ENCODE measurements around the gene TNP1.

TNP1 gene

DNA sequence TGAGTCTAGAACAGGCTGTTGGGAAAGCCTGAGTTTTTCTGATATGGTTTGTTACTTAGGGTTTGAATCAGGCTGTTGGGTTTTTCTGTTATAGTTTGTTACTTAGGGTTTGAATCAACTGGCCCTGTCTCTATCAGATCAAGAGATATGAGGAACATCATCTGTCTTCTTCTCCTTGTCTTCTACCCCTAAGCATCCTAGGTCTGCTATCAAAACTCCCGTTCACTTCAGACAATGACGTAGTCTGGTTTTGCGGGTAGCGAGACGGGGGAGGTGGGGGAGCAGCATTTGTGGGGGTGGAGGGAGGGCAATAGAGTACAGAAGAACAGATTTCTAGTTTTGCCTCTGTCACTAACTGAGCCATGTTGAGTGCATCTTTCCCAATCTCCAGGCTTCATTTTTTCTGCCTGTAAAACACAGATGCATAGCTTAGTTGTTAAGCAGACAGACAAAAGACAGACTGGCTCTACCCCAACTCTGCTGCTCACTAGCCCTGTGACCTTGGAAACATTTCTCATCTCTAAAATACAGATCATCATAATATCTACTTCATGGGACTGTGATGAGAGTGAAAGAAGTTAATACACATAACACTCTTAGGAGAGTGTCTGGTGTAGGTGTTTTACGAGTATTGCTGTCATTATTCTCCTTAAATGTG is 9.1 kb downstream of the TNP1 start:
- H3K27me3 Mint-ChIP-seq, result peaks cover 30% of the 10 kb centered on the region

GRCh38 chr2:216849987-216850386 is 9.9 kb downstream of the TNP1 start:
- Mint-ChIP-seq H3K4me3 (no peak overlapping the region), H3K4me1 (no peaks in the 10 kb centered on the region), H3K27me3 (peaks cover 30% of the 10 kb centered on the region), H3K9me3 (peaks cover 5% of the 10 kb centered on the region), H3K27ac (ENCODE audit: low read depth) (no peak overlapping the region), H3K36me3 (ENCODE audit: insufficient read depth) (no peaks in the 10 kb centered on the region)
- DNase-seq (ENCODE audit: low spot score in 2 of 2), result no peak
- no peak for ATAC-seq (replicated peaks; ENCODE audit: extremely low read depth, poor library complexity, severe bottlenecking)

More for the DNA sequence above, 9.1 kb downstream of the TNP1 start:
- ATAC-seq (replicated peaks; ENCODE audit: extremely low read depth, poor library complexity, severe bottlenecking) (no peak), DNase-seq (ENCODE audit: low spot score in 2 of 2) (no peak)
- H3K9me3 Mint-ChIP-seq, result peaks cover 5% of the 10 kb centered on the region
- H3K27ac Mint-ChIP-seq (ENCODE audit: low read depth), result no peak overlapping the region
- H3K4me3 Mint-ChIP-seq, result no peak overlapping the region
- H3K36me3 Mint-ChIP-seq (ENCODE audit: insufficient read depth), result no peaks in the 10 kb centered on the region
- no peaks in the 10 kb centered on the region for H3K4me1 Mint-ChIP-seq

- Mint-ChIP-seq H3K27me3 (peaks cover 38% of the 10 kb centered on the region), H3K27ac (ENCODE audit: low read depth) (no peak overlapping the region), H3K36me3 (ENCODE audit: insufficient read depth) (no peaks in the 10 kb centered on the region), H3K4me1 (no peaks in the 10 kb centered on the region), H3K9me3 (peaks cover 5% of the 10 kb centered on the region), H3K4me3 (no peak overlapping the region)
- no peak for ATAC-seq (replicated peaks; ENCODE audit: extremely low read depth, poor library complexity, severe bottlenecking)
- DNase-seq (ENCODE audit: low spot score in 2 of 2), result no peak
These were observed 14.4 kb downstream of the TNP1 start for GRCh38 chr2:216845426-216845825.

GRCh38 chr2:216842636-216843035 is 17.2 kb downstream of the TNP1 start:
- no peaks in the 10 kb centered on the region for H3K4me1 Mint-ChIP-seq
- DNase-seq (ENCODE audit: low spot score in 2 of 2), result no peak
- H3K27ac Mint-ChIP-seq (ENCODE audit: low read depth), result no peak overlapping the region
- H3K4me3 Mint-ChIP-seq, result no peak overlapping the region
- no peaks in the 10 kb centered on the region for H3K36me3 Mint-ChIP-seq (ENCODE audit: insufficient read depth)
- peaks cover 27% of the 10 kb centered on the region for H3K27me3 Mint-ChIP-seq
- ATAC-seq (replicated peaks; ENCODE audit: extremely low read depth, poor library complexity, severe bottlenecking), result no peak
- H3K9me3 Mint-ChIP-seq, result no peaks in the 10 kb centered on the region

DNA sequence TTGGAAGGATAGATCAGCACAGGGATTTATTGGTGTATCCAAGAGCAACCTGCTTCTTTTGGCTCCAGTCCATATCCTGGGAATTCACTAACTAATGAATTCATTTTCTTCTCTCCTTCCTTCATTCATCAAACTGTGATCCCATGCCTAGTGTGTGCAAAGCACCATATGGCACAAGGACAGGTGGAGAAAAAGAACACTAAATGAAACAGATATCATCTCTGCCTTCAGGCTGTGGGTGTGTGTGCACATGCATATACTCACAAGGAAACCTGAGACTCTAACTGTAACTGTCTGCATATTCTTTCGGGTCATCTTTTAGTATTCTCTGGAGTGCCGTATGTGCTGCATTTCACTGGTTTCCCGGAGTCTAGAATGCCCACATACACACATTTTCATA is 20.2 kb downstream of the TNP1 start:
- Mint-ChIP-seq H3K9me3 (no peaks in the 10 kb centered on the region), H3K4me1 (no peaks in the 10 kb centered on the region), H3K36me3 (ENCODE audit: insufficient read depth) (no peaks in the 10 kb centered on the region), H3K4me3 (no peak overlapping the region), H3K27me3 (peaks cover 30% of the 10 kb centered on the region), H3K27ac (ENCODE audit: low read depth) (no peak overlapping the region)
- DNase-seq (ENCODE audit: low spot score in 2 of 2), result no peak
- no peak for ATAC-seq (replicated peaks; ENCODE audit: extremely low read depth, poor library complexity, severe bottlenecking)

- ATAC-seq (replicated peaks; ENCODE audit: extremely low read depth, poor library complexity, severe bottlenecking) (no peak), DNase-seq (ENCODE audit: low spot score in 2 of 2) (no peak)
- H3K9me3 Mint-ChIP-seq, result no peaks in the 10 kb centered on the region
- peaks cover 28% of the 10 kb centered on the region for H3K27me3 Mint-ChIP-seq
- no peaks in the 10 kb centered on the region for H3K4me1 Mint-ChIP-seq
- no peak overlapping the region for H3K27ac Mint-ChIP-seq (ENCODE audit: low read depth)
- H3K36me3 Mint-ChIP-seq (ENCODE audit: insufficient read depth), result no peaks in the 10 kb centered on the region
- no peak overlapping the region for H3K4me3 Mint-ChIP-seq
These were observed 21.7 kb downstream of the TNP1 start for GRCh38 chr2:216838151-216838550.

DNA sequence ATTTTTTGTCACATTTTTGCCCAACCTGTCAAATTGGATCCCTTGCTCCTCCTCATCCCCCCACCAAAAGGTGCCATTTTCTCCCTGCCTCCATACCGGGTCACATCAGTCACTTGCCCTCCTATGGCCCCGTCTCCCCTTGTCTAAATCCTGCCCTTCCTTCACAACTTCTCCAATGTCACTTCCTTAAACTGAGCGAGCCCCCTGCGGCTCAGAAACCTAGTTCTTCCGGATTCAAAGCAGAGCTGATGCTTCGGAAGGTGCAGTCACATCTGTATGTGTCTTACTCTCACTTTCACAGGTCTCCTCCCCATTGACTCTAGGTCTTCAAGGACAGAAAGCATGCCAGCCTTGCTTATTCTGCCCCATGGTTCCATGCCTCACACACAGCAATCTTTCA is 22.1 kb downstream of the TNP1 start:
- DNase-seq (ENCODE audit: low spot score in 2 of 2) (no peak), ATAC-seq (replicated peaks; ENCODE audit: extremely low read depth, poor library complexity, severe bottlenecking) (no peak)
- H3K9me3 Mint-ChIP-seq, result no peaks in the 10 kb centered on the region
- no peak overlapping the region for H3K4me3 Mint-ChIP-seq
- H3K4me1 Mint-ChIP-seq, result no peaks in the 10 kb centered on the region
- no peaks in the 10 kb centered on the region for H3K36me3 Mint-ChIP-seq (ENCODE audit: insufficient read depth)
- H3K27ac Mint-ChIP-seq (ENCODE audit: low read depth), result no peak overlapping the region
- peaks cover 24% of the 10 kb centered on the region for H3K27me3 Mint-ChIP-seq

DNA sequence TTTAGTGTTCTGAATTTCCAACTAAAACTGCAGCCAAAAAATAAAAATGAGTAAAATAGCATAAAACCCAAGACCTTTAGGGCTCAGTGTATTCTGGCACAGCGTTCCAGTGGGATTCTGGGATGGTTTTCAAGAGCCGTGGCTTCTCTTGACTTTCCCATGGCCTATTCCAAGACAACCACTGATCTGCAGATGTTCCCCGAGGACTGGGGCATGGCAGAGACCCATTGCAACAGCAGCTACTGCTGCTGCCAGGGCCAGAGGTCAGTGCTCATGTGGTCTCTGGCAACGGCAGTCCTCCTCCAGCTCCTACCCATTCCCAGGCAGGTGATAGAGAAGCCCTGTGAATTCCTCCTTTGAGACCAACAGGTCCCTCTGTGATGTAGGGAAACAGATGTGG is 26.8 kb downstream of the TNP1 start:
- H3K27ac Mint-ChIP-seq (ENCODE audit: low read depth), result no peak overlapping the region
- no peak for DNase-seq (ENCODE audit: low spot score in 2 of 2)
- peaks cover 33% of the 10 kb centered on the region for H3K27me3 Mint-ChIP-seq
- no peak for ATAC-seq (replicated peaks; ENCODE audit: extremely low read depth, poor library complexity, severe bottlenecking)
- no peaks in the 10 kb centered on the region for H3K36me3 Mint-ChIP-seq (ENCODE audit: insufficient read depth)
- H3K4me3 Mint-ChIP-seq, result no peak overlapping the region
- no peaks in the 10 kb centered on the region for H3K4me1 Mint-ChIP-seq
- no peaks in the 10 kb centered on the region for H3K9me3 Mint-ChIP-seq

DNA sequence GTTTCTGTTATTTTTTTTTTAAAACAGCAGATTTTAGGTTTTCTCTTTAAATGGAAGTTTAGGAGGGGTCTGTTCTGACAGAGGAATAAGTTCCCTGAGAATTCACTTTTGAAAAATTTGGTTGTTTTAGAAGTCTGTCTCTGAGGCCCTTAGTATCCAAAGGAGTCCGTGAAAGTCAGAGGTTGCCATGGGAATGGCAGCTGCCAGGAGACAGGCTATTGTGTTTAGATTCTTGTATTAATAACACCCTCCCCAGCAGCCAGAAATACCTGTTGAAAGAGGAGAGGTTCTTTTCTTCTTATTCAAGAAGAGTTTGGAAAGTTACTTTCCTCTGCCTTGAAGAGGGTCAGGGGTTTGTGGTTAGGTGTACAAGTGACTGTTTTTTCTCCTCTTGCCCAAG is 29.5 kb downstream of the TNP1 start:
- DNase-seq (ENCODE audit: low spot score in 2 of 2), result no peak
- no peaks in the 10 kb centered on the region for H3K9me3 Mint-ChIP-seq
- ATAC-seq (replicated peaks; ENCODE audit: extremely low read depth, poor library complexity, severe bottlenecking), result no peak
- H3K4me1 Mint-ChIP-seq, result no peaks in the 10 kb centered on the region
- H3K4me3 Mint-ChIP-seq, result no peak overlapping the region
- peaks cover 23% of the 10 kb centered on the region for H3K27me3 Mint-ChIP-seq
- H3K27ac Mint-ChIP-seq (ENCODE audit: low read depth), result no peak overlapping the region
- H3K36me3 Mint-ChIP-seq (ENCODE audit: insufficient read depth), result no peaks in the 10 kb centered on the region

DNA sequence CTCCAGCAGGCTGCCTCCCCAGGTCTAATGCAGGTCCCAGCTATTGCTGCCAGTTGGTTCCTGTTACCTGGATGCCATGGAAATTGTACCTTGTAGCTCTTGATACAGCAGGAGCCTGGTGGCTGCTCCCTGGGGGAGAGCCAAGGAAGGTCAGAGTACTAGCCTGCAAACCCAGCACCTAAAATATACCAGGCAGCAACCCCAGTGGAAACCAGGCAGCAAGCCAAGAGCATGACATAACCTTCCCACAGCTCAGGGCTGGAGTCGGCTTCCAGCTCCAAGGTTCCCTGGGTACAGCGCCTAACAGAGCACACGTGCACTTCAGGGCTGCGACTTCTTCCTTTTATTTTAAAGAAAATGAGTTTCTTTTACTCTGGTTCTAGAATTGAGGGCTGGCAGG is 30.3 kb downstream of the TNP1 start:
- no peaks in the 10 kb centered on the region for H3K9me3 Mint-ChIP-seq
- no peak overlapping the region for H3K4me3 Mint-ChIP-seq
- H3K27me3 Mint-ChIP-seq, result peaks cover 23% of the 10 kb centered on the region
- H3K4me1 Mint-ChIP-seq, result no peaks in the 10 kb centered on the region
- DNase-seq (ENCODE audit: low spot score in 2 of 2) (no peak), ATAC-seq (replicated peaks; ENCODE audit: extremely low read depth, poor library complexity, severe bottlenecking) (no peak)
- no peaks in the 10 kb centered on the region for H3K36me3 Mint-ChIP-seq (ENCODE audit: insufficient read depth)
- no peak overlapping the region for H3K27ac Mint-ChIP-seq (ENCODE audit: low read depth)

DNA sequence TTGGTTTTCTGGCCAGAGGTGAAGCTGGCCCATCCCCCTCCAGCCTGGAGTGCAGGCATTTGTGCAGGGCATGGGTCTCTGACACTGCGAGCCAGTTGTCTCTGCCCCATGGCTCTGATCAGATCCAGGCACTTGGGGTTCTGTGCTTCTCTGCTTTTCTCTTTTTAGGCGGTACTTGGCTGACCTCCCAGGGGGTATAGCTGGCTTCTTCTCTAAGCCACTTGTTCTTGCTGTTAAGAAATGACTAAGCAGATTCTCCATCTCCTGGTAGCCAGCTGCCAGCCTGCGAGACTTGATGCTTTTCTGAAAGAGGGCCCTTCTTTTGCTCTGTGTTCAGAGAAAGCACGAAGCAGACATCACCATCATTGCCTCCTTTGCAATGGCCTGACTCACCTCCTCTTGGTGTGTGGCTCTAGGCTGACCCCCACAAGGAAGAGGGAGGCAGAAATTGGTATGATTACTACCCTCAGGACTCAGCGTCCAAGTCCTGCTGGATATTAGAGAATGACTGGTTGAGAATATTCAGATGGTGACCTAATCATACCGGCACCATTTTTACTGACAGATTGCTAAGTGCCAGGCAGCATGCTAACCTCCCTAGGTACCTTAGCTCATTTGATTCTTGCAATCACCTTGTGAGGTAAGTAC is 32.7 kb downstream of the TNP1 start:
- no peak overlapping the region for H3K27ac Mint-ChIP-seq (ENCODE audit: low read depth)
- no peaks in the 10 kb centered on the region for H3K36me3 Mint-ChIP-seq (ENCODE audit: insufficient read depth)
- H3K9me3 Mint-ChIP-seq, result no peaks in the 10 kb centered on the region
- DNase-seq (ENCODE audit: low spot score in 2 of 2), result no peak
- no peak for ATAC-seq (replicated peaks; ENCODE audit: extremely low read depth, poor library complexity, severe bottlenecking)
- no peak overlapping the region for H3K4me3 Mint-ChIP-seq
- no peaks in the 10 kb centered on the region for H3K4me1 Mint-ChIP-seq
- peaks cover 23% of the 10 kb centered on the region for H3K27me3 Mint-ChIP-seq

DNA sequence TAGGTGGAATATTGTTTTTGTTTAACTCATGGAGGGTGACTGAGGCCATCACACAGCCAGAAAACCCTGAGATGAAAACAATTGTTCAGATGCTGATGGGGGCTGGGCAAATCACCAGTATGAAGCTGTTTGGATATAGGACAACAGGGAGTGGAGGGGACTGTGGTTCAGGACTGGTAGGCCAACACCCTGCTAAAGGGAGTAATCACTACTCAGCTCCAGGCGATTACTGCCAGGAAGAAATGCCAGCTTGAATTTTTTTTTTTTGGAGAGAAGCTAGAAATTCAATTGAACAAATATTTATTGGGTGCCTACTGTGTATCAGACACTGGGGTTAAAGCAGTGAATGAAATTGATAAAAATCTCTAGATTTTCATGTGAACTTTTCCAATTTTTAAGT is 37.4 kb downstream of the TNP1 start:
- H3K9me3 Mint-ChIP-seq, result no peaks in the 10 kb centered on the region
- H3K36me3 Mint-ChIP-seq (ENCODE audit: insufficient read depth), result no peaks in the 10 kb centered on the region
- ATAC-seq (replicated peaks; ENCODE audit: extremely low read depth, poor library complexity, severe bottlenecking) (no peak), DNase-seq (ENCODE audit: low spot score in 2 of 2) (no peak)
- H3K27ac Mint-ChIP-seq (ENCODE audit: low read depth), result no peak overlapping the region
- no peaks in the 10 kb centered on the region for H3K27me3 Mint-ChIP-seq
- no peaks in the 10 kb centered on the region for H3K4me1 Mint-ChIP-seq
- no peak overlapping the region for H3K4me3 Mint-ChIP-seq

- ATAC-seq (replicated peaks; ENCODE audit: extremely low read depth, poor library complexity, severe bottlenecking) (no peak), DNase-seq (ENCODE audit: low spot score in 2 of 2) (no peak)
- Mint-ChIP-seq H3K27me3 (peaks cover 8% of the 10 kb centered on the region), H3K27ac (ENCODE audit: low read depth) (no peak overlapping the region), H3K9me3 (no peaks in the 10 kb centered on the region), H3K4me3 (no peak overlapping the region), H3K36me3 (ENCODE audit: insufficient read depth) (no peaks in the 10 kb centered on the region), H3K4me1 (no peaks in the 10 kb centered on the region)
These were observed 39.2 kb downstream of the TNP1 start for GRCh38 chr2:216820709-216821108.
